Motor neuron (in vitro differentiated cells): ENCODE results near the gene EPHB2. TPM values are rescaled to one million over a fixed set of nuclear protein-coding genes. Genes with fewer than 3 reads are reported as not detected.

Experiments
- ATAC-seq, 8 experiments: fragments of 200-7000 bp; cut with Tn5 transposase; replicated peaks in 6 of 8; 2 replicates each; pipeline ENCODE4 v1.8.0; 2021; ENCODE audit warnings: mild to moderate bottlenecking in 8 of 8, moderate library complexity in 8 of 8
- H3K27ac ChIP-seq, 2 donors: fragments of 250-450 bp; sonication (Bioruptor Pico); 2 replicates each; pipeline ENCODE4 v1.9.0; 2021; ENCODE audit warnings: antibody characterized with exemption in 2 of 2, mild to moderate bottlenecking in 2 of 2, moderate library complexity in 1 of 2
- H3K4me1 ChIP-seq, 2 donors: fragments of 250-450 bp; sonication (Bioruptor Pico); replicated peaks in 1 of 2; 2 replicates each; pipeline ENCODE4 v1.6.1; 2021; ENCODE audit warnings: antibody characterized with exemption in 2 of 2, mild to moderate bottlenecking in 2 of 2, moderate library complexity in 1 of 2
- H3K4me3 ChIP-seq, 5 donors: fragments of 250-450 bp; sonication (Bioruptor Pico); 2 replicates each; pipeline ENCODE4 v1.9.0; 2021; ENCODE audit warnings: antibody characterized with exemption in 5 of 5, mild to moderate bottlenecking in 5 of 5, moderate library complexity in 4 of 5
- WGBS, 10 experiments: fragments of 450-650 bp; shearing (Covaris generic); methylation state at CpG; one replicate each; pipeline ENCODE4 v1.0.0; 2022; 5-methylcytosine and 5-hydroxymethylcytosine counted together
- in situ Hi-C, 9 experiments: fragments of 400-800 bp; cut with MboI; loops; one replicate each; pipeline ENCODE4 v1.15.0; 2021; ENCODE audit warnings: low sequenced_read_pairs in 9 of 9, low pct_unique_long_range_greater_than_20kb in 2 of 9; ENCODE audit not compliant: unreplicated experiment in 9 of 9
- total RNA-seq, 8 experiments: library from RNA; unstranded; fragments of 300-600 nt; gene quantifications; 2 replicates each; pipeline versions ENCODE4 v1.2.3 to v1.2.4, GENCODE V29; 2022

Gene EPHB2
- total RNA-seq, 8 experiments from 2014 or later, result 0.42 to 64.1 (median 41.8) TPM

DNA sequence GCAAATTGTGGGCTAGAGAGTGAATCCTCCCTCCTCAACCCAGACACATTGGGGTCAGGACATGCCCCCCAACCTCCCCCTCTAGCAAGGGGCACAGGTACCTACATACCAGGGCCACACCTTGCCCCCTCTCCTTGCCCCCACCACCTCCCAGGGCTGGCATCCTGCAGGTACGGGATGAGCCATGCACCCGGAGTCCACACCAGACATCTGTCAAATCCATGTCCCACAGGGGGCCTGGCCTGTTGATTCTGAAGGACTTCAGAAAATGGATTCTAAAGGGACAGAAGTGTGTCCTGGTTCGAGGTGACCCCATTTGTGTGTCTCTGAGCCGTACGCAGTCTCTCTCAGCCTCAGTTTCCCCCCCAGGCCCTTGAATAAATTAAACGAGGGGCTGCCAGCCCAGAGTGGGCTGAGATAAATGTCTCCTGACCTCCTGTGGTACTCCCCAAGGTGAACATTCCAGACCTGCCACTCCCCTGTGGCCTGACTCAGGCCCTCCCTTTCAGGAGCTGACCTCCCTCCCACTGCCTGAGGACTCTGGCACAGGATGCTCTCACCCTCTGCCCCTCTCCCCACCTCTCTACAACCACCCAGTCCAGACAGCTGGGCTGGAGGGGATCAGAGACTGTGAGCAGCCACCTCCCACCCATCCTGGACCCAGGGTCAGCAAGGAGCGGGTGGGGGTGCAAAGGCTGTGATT, 94.5 kb downstream of the EPHB2 start:
- H3K4me3 ChIP-seq, result no peak overlapping the region
- peak in 1 of 8 experiments; percentile 7 for ATAC-seq
- WGBS, 10 experiments, result 60 to 86% (median 75%) methylated on average over 1 to 3 of the region's 7 CpGs; no CpG with 5 or more reads in 6 of the 10 experiments
- peaks cover 82% of the 10 kb centered on the region in 2 donors for H3K4me1 ChIP-seq
- peak overlapping the region; percentile 61 for H3K27ac ChIP-seq
- in situ Hi-C loops, result no loop called here

DNA sequence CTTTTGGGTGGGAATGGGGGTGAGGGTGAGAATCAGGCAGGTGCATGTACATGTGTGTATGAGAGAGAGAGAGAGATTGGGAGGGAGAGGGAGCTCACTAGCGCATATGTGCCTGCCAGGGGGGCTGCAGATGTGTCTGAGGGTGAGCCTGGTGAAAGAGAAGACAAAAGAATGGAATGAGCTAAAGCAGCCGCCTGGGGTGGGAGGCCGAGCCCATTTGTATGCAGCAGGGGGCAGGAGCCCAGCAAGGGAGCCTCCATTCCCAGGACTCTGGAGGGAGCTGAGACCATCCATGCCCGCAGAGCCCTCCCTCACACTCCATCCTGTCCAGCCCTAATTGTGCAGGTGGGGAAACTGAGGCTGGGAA, 95.0 kb downstream of the EPHB2 start:
- Histone ChIP-seq H3K4me3 (no peak overlapping the region), H3K27ac (peak overlapping the region; percentile 61), H3K4me1 (peaks cover 77% of the 10 kb centered on the region in 2 donors)
- ATAC-seq, result peak in 3 of 8 experiments; percentile 5 to 21 (median 20)
- in situ Hi-C loops, result no loop called here
- 20 to 57% (median 34%) methylated on average over 1 to 2 of the region's 4 CpGs; no CpG with 5 or more reads in 6 of the 10 experiments for WGBS, 10 experiments

DNA sequence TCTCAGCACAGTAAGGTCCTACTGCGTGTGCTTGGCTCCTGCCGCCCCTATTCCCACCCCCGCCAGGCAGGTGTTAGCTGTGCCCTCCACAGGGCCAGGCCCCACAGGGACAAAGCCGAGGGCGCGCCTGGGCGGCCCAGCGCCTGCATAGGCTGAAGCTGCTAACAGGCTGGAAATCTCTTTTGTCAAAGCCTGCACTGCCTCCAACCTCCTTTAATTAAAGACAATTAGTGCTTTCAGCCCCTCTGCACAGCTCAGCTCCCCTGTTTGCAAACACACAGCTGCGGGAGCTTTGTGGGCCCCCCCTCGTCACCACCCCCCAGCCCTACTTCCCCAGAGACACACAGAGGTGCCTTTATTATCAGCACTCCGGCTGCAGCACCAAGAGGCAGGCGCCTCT, 95.9 kb downstream of the EPHB2 start:
- in situ Hi-C loops, result no loop called here
- Histone ChIP-seq H3K4me1 (peaks cover 67% of the 10 kb centered on the region in 2 donors), H3K4me3 (no peak overlapping the region), H3K27ac (peak overlapping the region; percentile 40 to 66)
- ATAC-seq, result peak in 5 of 8 experiments; percentile 45 to 59 (median 48)
- WGBS, 10 experiments, result no CpG with 5 or more reads among the region's 12 CpGs

DNA sequence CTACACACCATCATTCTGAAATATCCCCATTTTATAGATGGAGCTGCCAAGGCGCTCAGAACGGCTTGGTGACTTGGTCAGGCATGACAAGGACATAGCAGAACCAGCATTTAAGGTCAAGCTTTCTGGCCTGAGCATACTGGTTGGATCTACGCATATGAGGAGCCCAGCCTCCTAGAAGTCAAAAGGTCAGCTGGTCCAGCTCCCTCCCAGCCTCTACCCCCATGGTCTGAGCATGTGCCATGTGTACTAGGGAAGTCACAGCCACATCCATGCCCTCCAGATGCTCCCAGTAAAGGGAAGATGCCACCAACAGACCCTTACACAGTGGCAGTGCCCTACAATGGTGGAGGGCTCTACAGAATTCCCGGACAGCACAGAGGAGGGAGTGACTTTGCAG, 96.7 kb downstream of the EPHB2 start:
- Histone ChIP-seq H3K4me1 (peaks cover 60% of the 10 kb centered on the region in 2 donors), H3K27ac (peak overlapping the region; percentile 40 to 66), H3K4me3 (no peak overlapping the region)
- in situ Hi-C loops, result no loop called here
- 60 to 100% (median 83%) methylated on average over 1 to 4 of the region's 4 CpGs; no CpG with 5 or more reads in 3 of the 10 experiments for WGBS, 10 experiments
- no peak for ATAC-seq

DNA sequence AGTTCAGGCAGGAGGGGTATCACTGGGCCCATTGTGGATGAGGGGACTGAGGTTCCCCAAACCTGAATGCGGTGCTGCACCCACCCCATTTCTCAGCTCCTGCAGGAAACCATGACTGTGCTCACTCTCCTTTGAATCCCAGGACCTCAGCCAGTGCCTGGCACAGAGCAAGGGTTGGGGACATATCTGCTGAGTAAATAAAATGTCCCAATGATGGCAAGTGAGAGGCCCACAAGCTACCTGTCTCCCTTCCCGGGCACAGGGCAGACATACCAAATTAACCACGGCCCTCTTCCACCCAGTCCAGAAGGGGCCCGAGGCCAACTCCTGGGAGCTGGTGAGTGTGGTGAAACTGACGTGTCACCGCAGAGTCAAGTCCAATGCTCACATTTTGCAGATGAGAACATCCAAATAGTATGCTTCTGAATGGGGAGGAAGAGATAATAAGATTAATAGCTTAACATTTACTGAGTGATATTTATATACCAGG, 97.6 kb downstream of the EPHB2 start:
- peaks cover 52 to 54% of the 10 kb centered on the region in 2 donors for H3K4me1 ChIP-seq
- WGBS, 10 experiments, result 0 to 96% (median 71%) methylated on average over 1 to 5 of the region's 6 CpGs; no CpG with 5 or more reads in 2 of the 10 experiments
- peak in 2 of 8 experiments; percentile 10 to 34 for ATAC-seq

DNA sequence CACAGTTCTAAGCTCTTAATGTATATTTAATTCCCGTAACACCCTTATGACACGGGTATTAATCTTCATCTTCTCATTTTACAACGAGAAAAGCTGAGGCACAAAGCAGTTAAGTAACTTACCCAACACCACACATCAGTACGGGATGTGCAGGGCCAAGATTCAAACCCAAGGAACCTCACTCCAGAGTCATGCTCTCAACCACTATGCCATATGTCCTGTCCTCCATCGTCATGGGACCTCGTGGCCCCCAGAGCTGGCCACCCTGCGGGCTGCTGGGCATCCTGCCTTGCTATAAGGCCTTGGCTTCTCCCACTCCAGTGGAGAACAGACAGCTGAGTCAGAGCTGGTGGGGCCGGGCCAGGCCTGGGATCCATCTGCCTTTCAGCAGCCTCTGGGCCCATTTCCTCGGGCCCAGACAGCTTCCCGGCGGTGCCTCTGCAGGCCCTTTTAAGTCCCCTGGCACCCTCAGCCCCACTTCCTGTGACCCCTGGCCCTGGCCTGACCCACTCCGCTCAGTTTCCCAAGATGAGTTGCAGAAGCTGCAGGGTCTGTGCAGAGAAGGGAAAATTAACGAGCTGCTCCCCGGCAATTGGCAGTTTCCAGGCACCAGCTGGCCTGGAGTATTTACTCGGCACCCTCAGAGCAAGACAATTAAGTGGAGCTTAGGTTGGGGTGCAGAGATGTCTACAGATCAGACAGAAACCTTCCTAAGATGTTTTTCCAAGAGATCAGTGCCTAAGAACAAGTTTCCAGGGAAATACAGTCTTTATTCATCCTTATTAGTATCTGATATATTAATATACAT, 98.2 kb downstream of the EPHB2 start:
- 6 to 100% (median 58%) methylated on average over 1 to 12 of the region's 15 CpGs; no CpG with 5 or more reads in 2 of the 10 experiments for WGBS, 10 experiments
- Histone ChIP-seq H3K27ac (peak overlapping the region; percentile 12 to 41), H3K4me3 (no peak overlapping the region), H3K4me1 (peaks cover 51 to 52% of the 10 kb centered on the region in 2 donors)
- ATAC-seq, result peak in 3 of 8 experiments; percentile 31 to 75 (median 66)
- in situ Hi-C loops, result no loop called here

More for the DNA sequence above, 97.6 kb downstream of the EPHB2 start:
- in situ Hi-C loops, result no loop called here
- H3K4me3 ChIP-seq, result no peak overlapping the region
- H3K27ac ChIP-seq, result no peak overlapping the region

DNA sequence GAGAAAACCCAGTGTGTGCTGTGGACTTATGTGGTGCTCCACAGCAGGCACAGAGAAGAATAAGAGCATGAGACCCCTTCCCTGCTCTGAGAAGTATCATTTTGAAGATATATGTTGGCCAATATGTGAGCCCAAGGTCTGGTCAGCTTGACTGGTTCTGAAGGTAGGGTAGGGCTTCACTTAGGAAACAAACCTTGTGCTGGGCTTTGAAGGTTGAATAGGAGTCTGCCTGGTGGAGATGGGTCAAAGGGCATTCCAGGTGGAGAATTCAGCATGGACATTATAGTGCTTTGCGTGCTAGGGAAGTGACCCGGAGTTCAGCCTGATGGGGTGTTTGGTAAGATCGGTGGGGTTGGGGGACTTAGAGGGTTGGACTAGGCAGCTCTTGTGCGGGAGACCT, 99.1 kb downstream of the EPHB2 start:
- Histone ChIP-seq H3K27ac (no peak overlapping the region), H3K4me1 (peaks cover 50 to 51% of the 10 kb centered on the region in 2 donors), H3K4me3 (no peak overlapping the region)
- no peak for ATAC-seq
- 80 to 100% (median 96%) methylated on average over 1 to 4 of the region's 4 CpGs; no CpG with 5 or more reads in 3 of the 10 experiments for WGBS, 10 experiments
- in situ Hi-C loops, result no loop called here

DNA sequence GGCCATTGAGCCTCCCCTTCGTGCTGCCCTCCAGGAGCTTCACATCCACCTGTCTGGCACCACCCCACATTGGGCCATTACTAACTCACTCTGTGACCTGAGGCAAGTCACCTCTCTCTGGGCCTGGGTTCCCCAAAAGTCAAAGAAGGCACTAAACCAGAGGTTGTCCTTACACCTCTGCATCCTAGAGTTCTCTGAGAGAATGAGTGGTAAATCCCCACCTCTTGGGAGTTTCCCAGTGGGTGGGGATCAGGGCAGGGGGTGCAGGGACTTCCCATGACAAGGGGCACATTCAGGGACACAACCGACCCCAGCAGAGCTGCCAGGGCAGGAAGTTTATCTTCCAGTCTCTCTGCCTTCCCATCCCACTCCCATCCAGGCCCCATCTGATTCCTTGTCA, 99.7 kb downstream of the EPHB2 start:
- Histone ChIP-seq H3K4me1 (peaks cover 47 to 51% of the 10 kb centered on the region in 2 donors), H3K4me3 (no peak overlapping the region), H3K27ac (no peak overlapping the region)
- in situ Hi-C loops, result no loop called here
- no peak for ATAC-seq
- 60 to 83% methylated on average over 1 of the region's 2 CpGs; no CpG with 5 or more reads in 8 of the 10 experiments for WGBS, 10 experiments

DNA sequence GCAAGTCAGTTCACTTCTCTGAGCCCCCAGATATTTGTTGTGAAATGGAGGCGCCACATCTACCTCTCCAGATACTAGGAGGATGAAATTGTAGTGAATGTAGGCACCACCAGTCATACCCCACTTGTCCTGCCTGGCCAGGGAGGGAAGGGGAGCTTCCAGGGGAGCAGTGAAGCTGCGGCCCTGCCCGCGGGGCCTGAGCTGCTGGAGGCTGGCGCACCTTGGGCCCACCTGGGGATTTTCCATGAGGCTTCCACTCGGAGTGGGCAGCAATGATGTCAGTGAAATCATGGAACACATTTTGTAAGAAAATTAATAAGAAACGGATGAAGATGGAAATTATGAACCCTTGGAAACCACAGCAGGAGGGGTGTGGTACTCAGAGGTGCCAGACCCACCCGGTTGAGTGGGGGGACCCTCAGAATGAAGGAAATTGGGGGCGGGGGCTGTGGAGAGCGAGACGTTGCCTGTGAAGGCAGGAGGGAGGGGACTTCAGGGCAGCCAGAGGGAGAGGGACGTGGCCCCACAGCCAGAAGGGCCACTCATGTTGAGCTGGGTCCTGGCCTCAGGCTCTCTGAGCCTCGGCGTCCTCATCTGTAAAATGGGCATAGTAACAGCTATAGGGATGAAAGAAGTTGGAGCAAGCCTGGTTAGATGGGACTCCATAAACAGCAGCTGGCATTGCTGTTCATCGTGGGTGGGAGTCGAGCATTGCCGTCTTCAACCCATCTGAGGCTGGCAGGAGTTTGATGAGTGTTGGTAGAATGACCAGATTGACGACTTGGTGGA, 101.6 kb downstream of the EPHB2 start:
- 81 to 100% (median 95%) methylated on average over 1 to 9 of the region's 18 CpGs; no CpG with 5 or more reads in 4 of the 10 experiments for WGBS, 10 experiments
- H3K4me1 ChIP-seq, result peaks cover 28 to 39% of the 10 kb centered on the region in 2 donors
- in situ Hi-C loops, result no loop called here
- no peak overlapping the region for H3K4me3 ChIP-seq
- H3K27ac ChIP-seq, result no peak overlapping the region
- ATAC-seq, result no peak

DNA sequence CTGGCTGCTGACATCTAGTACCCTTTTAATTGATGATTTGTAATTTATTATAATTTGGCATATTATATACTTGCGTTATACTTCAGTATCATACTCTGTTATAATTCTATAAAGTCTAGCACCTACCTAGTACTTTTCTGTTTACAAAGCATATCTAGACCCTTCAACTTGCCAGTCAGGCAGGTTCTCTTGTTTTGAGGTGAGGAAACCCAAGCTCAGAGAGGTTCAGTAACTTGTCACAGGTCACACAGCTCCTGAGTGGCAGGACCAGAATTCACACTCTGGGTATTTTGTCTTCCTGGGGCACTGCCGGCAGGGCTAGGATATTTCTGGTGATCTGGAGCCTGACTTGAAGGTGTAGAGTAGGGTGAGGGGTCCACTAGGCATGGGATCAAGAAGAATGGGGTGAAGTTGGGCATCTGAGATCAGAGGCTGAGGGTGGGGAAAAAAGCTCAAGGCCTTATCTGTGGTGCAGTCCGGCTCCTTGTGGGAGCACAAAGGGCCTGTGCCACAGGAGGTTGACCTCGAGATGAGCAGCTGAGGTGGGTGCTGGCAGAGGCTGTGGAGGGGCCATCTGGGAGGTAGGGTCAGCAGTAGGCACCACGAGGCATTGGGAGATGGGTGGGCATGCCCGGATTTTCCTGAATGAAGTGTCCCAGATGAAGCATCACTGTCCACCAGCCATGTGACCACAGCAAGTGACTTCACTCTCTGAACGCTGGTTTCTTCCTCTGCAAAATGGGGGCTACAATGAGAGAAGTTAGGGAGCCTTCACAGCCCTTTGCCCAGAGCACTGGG, 102.6 kb downstream of the EPHB2 start:
- H3K27ac ChIP-seq, result no peak overlapping the region
- WGBS, 10 experiments, result 33 to 96% (median 88%) methylated on average over 1 to 6 of the region's 7 CpGs; no CpG with 5 or more reads in 1 of the 10 experiments

DNA sequence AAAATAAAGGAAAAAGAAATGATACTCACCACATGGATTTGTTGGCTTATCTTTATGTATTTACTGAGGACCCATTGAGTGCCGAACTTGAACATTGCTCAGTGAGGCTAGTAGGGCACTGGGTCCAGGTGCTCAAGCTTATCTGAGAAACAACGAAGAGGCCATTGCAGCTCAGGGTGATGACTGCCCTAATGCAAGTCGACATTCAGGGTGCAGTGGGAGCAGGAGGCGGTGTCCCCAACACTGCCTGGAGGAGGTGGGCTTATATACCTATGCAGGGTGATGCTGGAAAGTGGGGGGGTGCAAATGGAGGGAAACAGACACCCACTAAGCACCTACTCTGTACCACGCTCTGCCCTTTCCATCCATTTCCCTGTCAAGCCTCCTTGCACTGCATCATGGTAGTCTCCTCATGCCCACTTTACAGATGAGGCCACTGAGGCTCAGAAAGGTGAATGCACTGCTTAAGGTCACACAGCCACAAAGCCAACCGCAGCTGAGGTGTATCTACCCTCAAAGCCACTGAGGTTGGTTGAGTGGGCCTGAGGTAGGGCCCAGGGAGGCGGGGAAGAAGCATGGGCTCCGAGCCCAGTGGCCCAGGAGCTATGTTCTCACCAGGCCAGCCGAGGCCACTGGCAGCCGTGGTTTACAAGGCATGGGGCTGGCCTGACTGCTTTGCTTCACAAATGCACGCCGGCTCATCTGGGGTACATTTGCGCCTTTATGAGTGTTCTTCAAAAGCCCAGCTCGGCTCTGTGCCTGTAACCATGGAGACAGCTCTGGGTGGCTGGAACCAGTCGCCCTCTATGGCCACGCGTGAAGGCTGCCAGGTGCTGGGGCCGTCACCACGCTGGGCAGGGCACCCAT, 103.8 kb downstream of the EPHB2 start:
- H3K27ac ChIP-seq, result peak overlapping the region; percentile 8 to 40
- 35 to 100% (median 74%) methylated on average over 1 to 13 of the region's 19 CpGs; no CpG with 5 or more reads in 1 of the 10 experiments for WGBS, 10 experiments
- peaks cover 32 to 42% of the 10 kb centered on the region in 2 donors for H3K4me1 ChIP-seq
- in situ Hi-C loops, result no loop called here
- ATAC-seq, result peak in 7 of 8 experiments; percentile 32 to 93 (median 87)
- no peak overlapping the region for H3K4me3 ChIP-seq

More for the DNA sequence above, 102.6 kb downstream of the EPHB2 start:
- H3K4me3 ChIP-seq, result no peak overlapping the region
- in situ Hi-C loops, result no loop called here
- no peak for ATAC-seq
- peaks cover 29 to 39% of the 10 kb centered on the region in 2 donors for H3K4me1 ChIP-seq
